ENCODE data around the gene MKLN1.

Gene MKLN1

GRCh38 chr7:131346885-131347592 is 19.4 kb downstream of the MKLN1 start:
- H3K4me3 ChIP-seq (ENCODE audit: low read depth, low read length), result no peak overlapping the region

- no peak overlapping the region for H3K4me3 ChIP-seq (ENCODE audit: low read depth, low read length)
Measured at GRCh38 chr7:131352032-131352431, 24.4 kb downstream of the MKLN1 start.

GRCh38 chr7:131354390-131354789 is 26.7 kb downstream of the MKLN1 start:
- H3K4me3 ChIP-seq (ENCODE audit: low read depth, low read length), result no peak overlapping the region

- no peak overlapping the region for H3K4me3 ChIP-seq (ENCODE audit: low read depth, low read length)
Measured at GRCh38 chr7:131355917-131356777, 28.5 kb downstream of the MKLN1 start.

- H3K4me3 ChIP-seq (ENCODE audit: low read depth, low read length), result no peak overlapping the region
Measured at GRCh38 chr7:131357282-131357880, 29.7 kb downstream of the MKLN1 start.

- H3K4me3 ChIP-seq (ENCODE audit: low read depth, low read length), result no peak overlapping the region
Measured at GRCh38 chr7:131358636-131359035, 31.0 kb downstream of the MKLN1 start.

GRCh38 chr7:131359136-131359776 is 31.6 kb downstream of the MKLN1 start:
- no peak overlapping the region for H3K4me3 ChIP-seq (ENCODE audit: low read depth, low read length)

GRCh38 chr7:131363719-131364118 is 36.0 kb downstream of the MKLN1 start:
- no peak overlapping the region for H3K4me3 ChIP-seq (ENCODE audit: low read depth, low read length)

- H3K4me3 ChIP-seq (ENCODE audit: low read depth, low read length), result no peak overlapping the region
Measured at GRCh38 chr7:131364767-131365344, 37.2 kb downstream of the MKLN1 start.

- no peak overlapping the region for H3K4me3 ChIP-seq (ENCODE audit: low read depth, low read length)
Measured at GRCh38 chr7:131365838-131366237, 38.2 kb downstream of the MKLN1 start.

GRCh38 chr7:131369354-131369753 is 41.7 kb downstream of the MKLN1 start:
- H3K4me3 ChIP-seq (ENCODE audit: low read depth, low read length), result no peak overlapping the region

- H3K4me3 ChIP-seq (ENCODE audit: low read depth, low read length), result no peak overlapping the region
Measured at GRCh38 chr7:131370523-131370968, 42.9 kb downstream of the MKLN1 start.

GRCh38 chr7:131371411-131371810 is 43.7 kb downstream of the MKLN1 start:
- no peak overlapping the region for H3K4me3 ChIP-seq (ENCODE audit: low read depth, low read length)

- no peak overlapping the region for H3K4me3 ChIP-seq (ENCODE audit: low read depth, low read length)
Measured at GRCh38 chr7:131372554-131372953, 44.9 kb downstream of the MKLN1 start.

- no peak overlapping the region for H3K4me3 ChIP-seq (ENCODE audit: low read depth, low read length)
Measured at GRCh38 chr7:131374821-131375220, 47.1 kb downstream of the MKLN1 start.

- H3K4me3 ChIP-seq (ENCODE audit: low read depth, low read length), result no peak overlapping the region
Measured at GRCh38 chr7:131381069-131381838, 53.6 kb downstream of the MKLN1 start.

GRCh38 chr7:131383417-131384285 is 56.0 kb downstream of the MKLN1 start:
- no peak overlapping the region for H3K4me3 ChIP-seq (ENCODE audit: low read depth, low read length)

GRCh38 chr7:131384286-131384635 is 56.6 kb downstream of the MKLN1 start:
- no peak overlapping the region for H3K4me3 ChIP-seq (ENCODE audit: low read depth, low read length)

- no peak overlapping the region for H3K4me3 ChIP-seq (ENCODE audit: low read depth, low read length)
Measured at GRCh38 chr7:131385039-131385605, 57.4 kb downstream of the MKLN1 start.
